Measurements from ENCODE around the gene RHOBTB1. TPM values are rescaled to one million over a fixed set of nuclear protein-coding genes. Genes with fewer than 3 reads are reported as not detected.

RHOBTB1 gene
- total RNA-seq, 1 donor from 2014 or later = 15.8 TPM

GRCh38 chr10:60952846-60953220, 8.8 kb upstream of the RHOBTB1 start:
- DNase-seq (ENCODE audit: low read depth, low spot score) = no peak
- TF ChIP-seq, protein P1, sequence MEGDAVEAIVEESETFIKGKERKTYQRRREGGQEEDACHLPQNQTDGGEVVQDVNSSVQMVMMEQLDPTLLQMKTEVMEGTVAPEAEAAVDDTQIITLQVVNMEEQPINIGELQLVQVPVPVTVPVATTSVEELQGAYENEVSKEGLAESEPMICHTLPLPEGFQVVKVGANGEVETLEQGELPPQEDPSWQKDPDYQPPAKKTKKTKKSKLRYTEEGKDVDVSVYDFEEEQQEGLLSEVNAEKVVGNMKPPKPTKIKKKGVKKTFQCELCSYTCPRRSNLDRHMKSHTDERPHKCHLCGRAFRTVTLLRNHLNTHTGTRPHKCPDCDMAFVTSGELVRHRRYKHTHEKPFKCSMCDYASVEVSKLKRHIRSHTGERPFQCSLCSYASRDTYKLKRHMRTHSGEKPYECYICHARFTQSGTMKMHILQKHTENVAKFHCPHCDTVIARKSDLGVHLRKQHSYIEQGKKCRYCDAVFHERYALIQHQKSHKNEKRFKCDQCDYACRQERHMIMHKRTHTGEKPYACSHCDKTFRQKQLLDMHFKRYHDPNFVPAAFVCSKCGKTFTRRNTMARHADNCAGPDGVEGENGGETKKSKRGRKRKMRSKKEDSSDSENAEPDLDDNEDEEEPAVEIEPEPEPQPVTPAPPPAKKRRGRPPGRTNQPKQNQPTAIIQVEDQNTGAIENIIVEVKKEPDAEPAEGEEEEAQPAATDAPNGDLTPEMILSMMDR (conservative IDR thresholded peaks at IDR 0.05) = no peak
- H3K4me1 Mint-ChIP-seq = no peaks in the 10 kb centered on the region
- H3K9me3 Mint-ChIP-seq = no peaks in the 10 kb centered on the region
- no peak overlapping the region for H3K4me3 Mint-ChIP-seq
- no peaks in the 10 kb centered on the region for H3K36me3 Mint-ChIP-seq (ENCODE audit: low read depth)
- H3K27ac Mint-ChIP-seq (ENCODE audit: unreplicated experiment) = no peak overlapping the region
- H3K27me3 Mint-ChIP-seq (ENCODE audit: low read depth) = no peaks in the 10 kb centered on the region

DNA sequence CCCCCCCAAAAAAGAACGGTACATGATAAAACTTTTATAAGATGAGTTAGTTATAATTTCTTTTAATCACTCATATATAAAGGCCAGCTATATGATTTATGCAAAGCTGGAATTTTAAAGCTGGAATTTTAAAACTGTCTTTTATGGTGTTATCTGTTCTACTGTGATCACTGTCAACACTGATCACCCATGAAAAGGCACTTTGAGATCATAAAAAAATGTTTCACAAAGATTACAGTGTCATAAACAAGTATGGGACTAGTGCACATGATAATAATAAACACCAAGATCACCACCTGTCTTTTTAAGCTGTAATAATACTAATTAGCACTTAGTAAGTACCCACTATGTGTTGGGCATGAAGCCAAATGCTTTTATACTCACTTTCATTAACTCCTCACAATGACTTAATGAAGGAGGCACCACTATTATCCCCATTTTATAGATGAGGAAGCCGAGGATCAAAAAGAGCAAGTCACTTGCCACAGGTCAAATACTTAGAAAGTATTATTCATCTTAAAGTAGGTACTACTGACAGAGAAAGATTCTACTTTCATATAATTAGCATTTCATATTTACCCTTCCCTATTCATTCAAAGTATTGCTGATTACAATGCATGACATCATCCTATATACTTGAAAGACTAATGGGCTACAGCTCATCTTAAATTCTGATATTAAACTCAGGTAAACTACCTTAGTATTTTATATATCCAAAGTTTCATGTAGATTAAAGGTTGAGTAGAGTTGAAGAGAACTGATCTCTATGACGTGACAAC, 8.3 kb upstream of the RHOBTB1 start:
- Mint-ChIP-seq H3K27ac (ENCODE audit: unreplicated experiment) (no peak overlapping the region), H3K4me3 (no peak overlapping the region), H3K27me3 (ENCODE audit: low read depth) (no peaks in the 10 kb centered on the region), H3K9me3 (no peaks in the 10 kb centered on the region), H3K36me3 (ENCODE audit: low read depth) (no peaks in the 10 kb centered on the region), H3K4me1 (no peaks in the 10 kb centered on the region)
- TF ChIP-seq, protein P1 (conservative IDR thresholded peaks at IDR 0.05) = no peak
- DNase-seq (ENCODE audit: low read depth, low spot score) = no peak

DNA sequence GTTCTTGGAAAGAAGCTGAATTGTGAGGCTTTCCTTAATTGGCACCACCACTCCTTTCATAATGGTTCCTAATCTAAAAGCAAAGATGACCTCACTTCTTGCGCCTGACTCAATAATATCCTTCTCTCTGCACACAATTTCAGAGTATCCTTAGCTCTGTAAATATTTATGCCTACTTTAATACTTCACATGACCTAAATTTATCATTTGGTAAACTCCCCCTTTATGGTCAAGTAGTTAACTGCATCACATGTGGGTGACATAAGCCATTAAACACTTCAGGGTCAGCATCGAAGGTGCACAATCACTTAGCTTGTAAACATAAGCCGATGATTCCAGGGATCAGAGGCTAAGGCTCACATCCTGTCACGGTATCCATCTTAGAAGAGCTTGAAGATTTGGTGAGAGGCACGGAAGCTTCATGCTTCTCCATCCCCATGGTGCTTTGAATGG, 7.3 kb upstream of the RHOBTB1 start:
- Mint-ChIP-seq H3K4me3 (no peak overlapping the region), H3K9me3 (no peaks in the 10 kb centered on the region), H3K27me3 (ENCODE audit: low read depth) (no peaks in the 10 kb centered on the region), H3K4me1 (no peaks in the 10 kb centered on the region), H3K36me3 (ENCODE audit: low read depth) (no peaks in the 10 kb centered on the region), H3K27ac (ENCODE audit: unreplicated experiment) (no peak overlapping the region)
- TF ChIP-seq, protein P1 (conservative IDR thresholded peaks at IDR 0.05) = no peak
- no peak for DNase-seq (ENCODE audit: low read depth, low spot score)

- Mint-ChIP-seq H3K4me3 (no peak overlapping the region), H3K27ac (ENCODE audit: unreplicated experiment) (no peak overlapping the region), H3K36me3 (ENCODE audit: low read depth) (no peaks in the 10 kb centered on the region), H3K9me3 (no peaks in the 10 kb centered on the region), H3K4me1 (no peaks in the 10 kb centered on the region), H3K27me3 (ENCODE audit: low read depth) (no peaks in the 10 kb centered on the region)
- TF ChIP-seq, protein P1 (conservative IDR thresholded peaks at IDR 0.05) = no peak
- no peak for DNase-seq (ENCODE audit: low read depth, low spot score)
Measured at GRCh38 chr10:60950300-60950699, 6.3 kb upstream of the RHOBTB1 start.

DNA sequence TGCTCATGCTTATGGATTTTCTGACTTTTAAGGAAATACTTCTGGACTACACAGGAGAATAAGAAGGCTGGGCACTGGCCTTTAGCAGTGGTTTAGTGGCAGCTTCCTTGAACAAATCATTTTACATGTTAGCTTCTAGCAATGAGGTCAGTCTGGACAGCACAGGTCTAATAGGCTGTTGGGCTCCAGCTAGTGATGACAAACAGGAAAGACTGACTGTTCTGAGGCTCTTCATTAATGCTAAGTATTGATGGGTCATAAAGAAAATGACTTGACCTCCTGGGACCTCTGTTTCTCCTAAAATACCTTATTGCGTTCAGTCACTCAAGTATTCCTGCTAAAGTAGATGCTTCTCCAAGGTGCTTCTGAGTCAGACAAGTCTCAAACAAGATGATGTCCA, 4.9 kb upstream of the RHOBTB1 start:
- Mint-ChIP-seq H3K4me1 (peaks cover 5% of the 10 kb centered on the region), H3K36me3 (ENCODE audit: low read depth) (no peaks in the 10 kb centered on the region), H3K9me3 (no peaks in the 10 kb centered on the region), H3K4me3 (no peak overlapping the region), H3K27ac (ENCODE audit: unreplicated experiment) (no peak overlapping the region), H3K27me3 (ENCODE audit: low read depth) (no peaks in the 10 kb centered on the region)
- DNase-seq (ENCODE audit: low read depth, low spot score) = no peak
- TF ChIP-seq, protein P1 (conservative IDR thresholded peaks at IDR 0.05) = no peak
